SH-SY5Y (cell line): Measurements from ENCODE around the gene TNNC1.

Experiments used
- GATA2 ChIP-seq: IDR thresholded peaks from 2 replicates; pipeline ENCODE4 v1.6.1; 2011; ENCODE audit warnings: mild to moderate bottlenecking, low read depth, low read length
- GATA3 ChIP-seq: IDR thresholded peaks from 2 replicates; pipeline ENCODE4 v1.6.1; 2011; ENCODE audit warnings: low read depth, mild to moderate bottlenecking, low read length, moderate library complexity

GRCh38 chr3:52435246-52436101, 18.4 kb downstream of the TNNC1 start:
- TF ChIP-seq GATA2 (no peak), GATA3 (no peak)
